GM21737 (cell line): ENCODE measurements around the gene KMT2D.
"Not testable (repeated sequence)": the region's sequence is repeated elsewhere in the genome, so short reads cannot be mapped to it uniquely, and the experiment has no call there.

ENCODE experiments used
- ATAC-seq: cut with Tn5 transposase; IDR thresholded peaks from one replicate; pipeline ENCODE4 v1.9.1; 2021; ENCODE audit warnings: mild to moderate bottlenecking, moderate library complexity; ENCODE audit not compliant: unreplicated experiment

The KMT2D gene

GRCh38 chr12:49089821-49090773 is 29.5 kb upstream of the KMT2D start:
- ATAC-seq, result no peak

GRCh38 chr12:49088932-49089330 is 28.3 kb upstream of the KMT2D start:
- no peak for ATAC-seq

GRCh38 chr12:49088150-49088931 is 27.7 kb upstream of the KMT2D start:
- ATAC-seq, result peak; percentile 78

GRCh38 chr12:49086116-49086515 is 25.5 kb upstream of the KMT2D start:
- ATAC-seq, result no peak

GRCh38 chr12:49084438-49084837 is 23.8 kb upstream of the KMT2D start:
- no peak for ATAC-seq

- no peak for ATAC-seq
Measured at GRCh38 chr12:49079793-49080192, 19.2 kb upstream of the KMT2D start.

GRCh38 chr12:49070971-49071370 is 10.4 kb upstream of the KMT2D start:
- no peak for ATAC-seq

GRCh38 chr12:49069507-49070346 is 9.1 kb upstream of the KMT2D start, which contains the start of gene RHEBL1:
Gene RHEBL1, minus strand, starts transcription at chr12:49069979. Its CDS starts 194 bp downstream, at chr12:49069785.
- peak; percentile 96 for ATAC-seq

GRCh38 chr12:49068879-49069506 is 8.4 kb upstream of the KMT2D start:
- no peak for ATAC-seq

- ATAC-seq, result no peak
Measured at GRCh38 chr12:49066120-49066519, 5.5 kb upstream of the KMT2D start.

- no peak for ATAC-seq
Measured at GRCh38 chr12:49064767-49065152, 4.2 kb upstream of the KMT2D start.

GRCh38 chr12:49061916-49062315 is 1.3 kb upstream of the KMT2D start:
- ATAC-seq, result not testable (repeated sequence)

- no peak for ATAC-seq
Measured at GRCh38 chr12:49061157-49061650, 610 bp upstream of the KMT2D start.

- ATAC-seq, result peak; percentile 18
Measured at GRCh38 chr12:49059299-49060171, 1.1 kb downstream of the KMT2D start.

GRCh38 chr12:49059045-49059298 is 1.6 kb downstream of the KMT2D start:
- no peak for ATAC-seq

- ATAC-seq, result no peak
Measured at GRCh38 chr12:49058366-49059044, 2.1 kb downstream of the KMT2D start.

GRCh38 chr12:49057888-49058287 is 2.7 kb downstream of the KMT2D start:
- no peak for ATAC-seq

GRCh38 chr12:49055978-49056754 is 4.4 kb downstream of the KMT2D start:
- ATAC-seq, result peak; percentile 41
